Stimulated activated CD8-positive, alpha-beta memory T cell treated with anti-CD3 and anti-CD28 coated beads, Interleukin-7, amount 100 ng/mL, for 4 hours (primary cell): ENCODE measurements around the gene ADH5.
"Not testable (repeated sequence)": the region's sequence is repeated elsewhere in the genome, so short reads cannot be mapped to it uniquely, and the experiment has no call there.

Source experiments
- DNase-seq, 2 donors: peaks; one replicate each; pipeline ENCODE4 v3.0.0-alpha.2; 2020; ENCODE audit warnings: low read depth in 2 of 2

Gene ADH5

GRCh38 chr4:99084595-99084994, 4.0 kb downstream of the ADH5 start:
- DNase-seq: no peak

- no peak for DNase-seq
Observed at GRCh38 chr4:99082192-99082591, 6.4 kb downstream of the ADH5 start.

GRCh38 chr4:99080869-99081268, 7.7 kb downstream of the ADH5 start:
- not testable (repeated sequence) for DNase-seq

GRCh38 chr4:99079625-99080295, 8.8 kb downstream of the ADH5 start:
- DNase-seq: no peak

GRCh38 chr4:99078931-99079624, 9.5 kb downstream of the ADH5 start:
- DNase-seq: no peak

GRCh38 chr4:99078336-99078735, 10.3 kb downstream of the ADH5 start:
- DNase-seq: no peak

GRCh38 chr4:99077177-99077576, 11.4 kb downstream of the ADH5 start:
- DNase-seq: no peak

GRCh38 chr4:99076292-99076976, 12.2 kb downstream of the ADH5 start:
- no peak for DNase-seq

GRCh38 chr4:99074816-99075215, 13.8 kb downstream of the ADH5 start:
- no peak for DNase-seq

- DNase-seq: no peak
Observed at GRCh38 chr4:99071159-99071558, 17.4 kb downstream of the ADH5 start.

GRCh38 chr4:99067617-99068016, 21.0 kb downstream of the ADH5 start:
- DNase-seq: no peak

- not testable (repeated sequence) for DNase-seq
Observed at GRCh38 chr4:99065521-99065920, 23.1 kb downstream of the ADH5 start.

- no peak for DNase-seq
Observed at GRCh38 chr4:99062120-99062519, 26.5 kb downstream of the ADH5 start.

- DNase-seq: no peak
Observed at GRCh38 chr4:99061048-99061700, 27.4 kb downstream of the ADH5 start.

GRCh38 chr4:99059550-99059949, 29.0 kb downstream of the ADH5 start:
- DNase-seq: no peak

- DNase-seq: no peak
Observed at GRCh38 chr4:99058228-99058627, 30.4 kb downstream of the ADH5 start.

- no peak for DNase-seq
Observed at GRCh38 chr4:99054428-99054994, 34.1 kb downstream of the ADH5 start.

GRCh38 chr4:99052902-99053301, 35.7 kb downstream of the ADH5 start:
- DNase-seq: no peak

GRCh38 chr4:99047710-99048109, 40.9 kb downstream of the ADH5 start:
- DNase-seq: no peak

- DNase-seq: no peak
Observed at GRCh38 chr4:99043346-99043745, 45.2 kb downstream of the ADH5 start.

GRCh38 chr4:99038213-99038612, 50.4 kb downstream of the ADH5 start:
- no peak for DNase-seq

GRCh38 chr4:99033956-99034355, 54.6 kb downstream of the ADH5 start:
- DNase-seq: no peak
